Measurements from ENCODE around the gene DEFB108B.
"Not testable (repeated sequence)": the region's sequence is repeated elsewhere in the genome, so short reads cannot be mapped to it uniquely, and the experiment has no call there.

DEFB108B gene

DNA sequence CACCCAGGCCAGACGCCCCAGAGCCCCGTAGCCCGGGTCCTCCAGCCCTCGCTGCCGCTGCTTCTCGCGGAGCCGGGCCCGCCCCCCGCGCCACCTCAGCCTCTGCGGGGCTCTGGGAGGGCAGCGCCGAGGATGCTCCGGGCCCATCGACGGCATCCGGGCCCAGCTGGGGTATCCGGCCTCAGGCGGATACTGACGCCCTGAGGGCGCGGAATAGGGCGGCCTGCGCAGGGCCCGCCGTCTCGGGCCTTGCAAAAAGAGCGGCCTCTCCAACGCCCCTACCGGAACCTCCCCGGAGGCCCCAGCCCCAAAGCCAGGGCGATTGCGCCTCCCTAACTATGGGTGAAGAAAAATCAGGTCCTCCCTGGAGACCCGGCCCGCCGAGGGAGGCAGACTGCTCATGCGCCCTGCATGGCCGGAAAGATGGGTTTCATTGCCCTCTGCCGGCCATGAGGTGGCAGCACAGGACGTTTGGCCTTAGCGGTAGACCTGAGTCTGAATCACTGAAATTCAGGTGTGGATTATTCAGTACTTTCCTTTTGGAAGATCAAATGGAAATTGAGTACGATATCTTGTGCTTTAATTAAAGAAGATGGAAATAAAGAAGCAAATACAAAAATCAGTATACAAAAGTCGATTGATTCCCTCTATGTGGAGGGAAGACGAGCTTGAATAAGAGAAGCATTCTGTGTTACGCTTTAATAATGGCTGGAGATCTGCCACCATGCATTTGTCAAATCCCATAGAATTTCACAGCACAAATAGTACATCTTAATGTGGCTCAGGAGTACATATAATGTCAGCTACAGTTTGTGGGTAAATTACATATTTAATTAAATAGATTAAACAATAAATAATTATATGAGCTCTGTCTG is 19.3 kb upstream of the DEFB108B start:
- in situ Hi-C loops (cut with HindIII; ENCODE audit: low sequenced_read_pairs): not testable (repeated sequence)

- in situ Hi-C loops (cut with HindIII; ENCODE audit: low sequenced_read_pairs): not testable (repeated sequence)
These were observed 11.5 kb upstream of the DEFB108B start for GRCh38 chr11:71821539-71821938.

DNA sequence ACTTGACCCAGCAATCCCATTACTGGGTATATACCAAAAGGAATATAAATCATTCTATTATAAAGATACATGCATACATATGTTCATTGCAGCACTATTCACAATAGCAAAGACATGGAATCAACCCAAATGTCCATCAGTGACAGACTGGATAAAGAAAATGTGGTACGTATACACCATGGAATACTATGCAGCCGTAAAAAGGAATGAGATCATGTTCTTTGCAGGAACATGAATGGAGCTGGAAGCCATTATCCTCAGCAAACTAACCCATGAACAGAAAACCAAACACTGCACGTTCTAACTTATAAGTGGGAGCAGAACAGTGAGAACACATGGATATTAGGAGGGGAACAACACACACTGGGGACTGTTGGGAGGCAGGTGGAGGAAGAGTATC is 3.8 kb upstream of the DEFB108B start:
- in situ Hi-C loops (cut with HindIII; ENCODE audit: low sequenced_read_pairs): not testable (repeated sequence)

DNA sequence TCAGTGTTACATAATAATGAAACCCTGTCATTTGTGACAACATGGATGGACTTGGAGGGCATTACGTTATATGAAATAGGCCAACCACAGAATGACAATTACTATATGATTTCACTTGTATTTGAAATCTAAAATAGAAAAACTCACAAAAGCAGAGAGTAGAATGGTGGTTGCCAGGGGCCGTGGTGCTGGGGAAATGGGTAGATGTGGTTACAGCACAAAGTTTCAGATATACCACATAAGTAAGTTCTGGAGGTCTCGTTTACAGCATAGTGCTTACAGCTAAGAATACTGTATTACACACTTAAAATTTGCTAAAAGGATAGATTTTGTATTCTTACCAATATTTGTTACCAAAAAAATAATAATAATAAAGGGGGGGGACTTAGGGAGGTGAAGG is 3.3 kb upstream of the DEFB108B start:
- in situ Hi-C loops (cut with HindIII; ENCODE audit: low sequenced_read_pairs): not testable (repeated sequence)

DNA sequence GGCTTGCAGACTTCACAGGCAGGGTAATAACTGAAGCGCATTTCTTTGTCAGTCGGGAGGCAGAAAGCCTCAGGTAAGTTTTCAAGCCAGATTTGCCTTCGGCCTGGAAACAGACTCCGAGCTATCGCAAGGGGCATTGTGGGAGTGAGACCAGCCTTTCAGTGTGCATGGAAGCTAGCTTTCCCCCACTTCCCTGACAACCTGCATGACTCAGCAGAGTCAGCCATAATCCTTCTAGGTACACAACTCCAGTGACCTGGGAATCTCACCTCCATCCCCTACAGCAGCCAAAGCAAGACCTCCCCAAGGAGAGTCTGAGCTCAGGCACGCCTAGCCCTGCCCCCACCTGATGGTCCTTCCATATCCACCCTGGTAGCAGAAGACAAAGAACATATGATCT is 9.7 kb downstream of the DEFB108B start:
- in situ Hi-C loops (cut with HindIII; ENCODE audit: low sequenced_read_pairs): not testable (repeated sequence)

GRCh38 chr11:71843355-71843754 is 10.4 kb downstream of the DEFB108B start:
- in situ Hi-C loops (cut with HindIII; ENCODE audit: low sequenced_read_pairs): not testable (repeated sequence)

GRCh38 chr11:71843858-71844257 is 10.9 kb downstream of the DEFB108B start:
- in situ Hi-C loops (cut with HindIII; ENCODE audit: low sequenced_read_pairs): no loop called here

GRCh38 chr11:71853895-71854294 is 20.9 kb downstream of the DEFB108B start:
- in situ Hi-C loops (cut with HindIII; ENCODE audit: low sequenced_read_pairs): not testable (repeated sequence)

- in situ Hi-C loops (cut with HindIII; ENCODE audit: low sequenced_read_pairs): not testable (repeated sequence)
These were observed 22.9 kb downstream of the DEFB108B start for GRCh38 chr11:71855880-71856279.

DNA sequence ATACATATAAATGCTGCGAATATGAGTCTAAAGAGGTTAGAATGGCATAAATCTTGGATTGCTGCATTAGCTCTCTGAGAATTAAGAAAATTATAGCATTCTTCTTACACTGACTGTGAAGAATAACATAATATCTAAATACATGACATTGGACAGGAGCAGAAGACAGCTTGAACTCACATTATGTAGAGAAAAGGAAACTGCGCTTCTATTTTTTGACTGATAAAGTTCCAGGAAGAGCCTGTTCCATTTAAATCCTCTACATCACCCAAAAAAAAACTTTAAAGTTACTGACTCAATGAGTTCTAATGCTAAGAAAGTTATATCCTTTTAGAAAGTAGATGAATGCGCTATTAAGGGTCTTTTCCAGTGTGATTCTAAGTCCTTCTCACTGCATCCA is 27.8 kb downstream of the DEFB108B start:
- in situ Hi-C loops (cut with HindIII; ENCODE audit: low sequenced_read_pairs): not testable (repeated sequence)

GRCh38 chr11:71863978-71864627 is 31.1 kb downstream of the DEFB108B start:
- in situ Hi-C loops (cut with HindIII; ENCODE audit: low sequenced_read_pairs): not testable (repeated sequence)

GRCh38 chr11:71867209-71867608 is 34.2 kb downstream of the DEFB108B start:
- in situ Hi-C loops (cut with HindIII; ENCODE audit: low sequenced_read_pairs): not testable (repeated sequence)

- in situ Hi-C loops (cut with HindIII; ENCODE audit: low sequenced_read_pairs): not testable (repeated sequence)
These were observed 36.9 kb downstream of the DEFB108B start for GRCh38 chr11:71869931-71870330.

GRCh38 chr11:71870661-71871060 is 37.7 kb downstream of the DEFB108B start:
- in situ Hi-C loops (cut with HindIII; ENCODE audit: low sequenced_read_pairs): not testable (repeated sequence)

DNA sequence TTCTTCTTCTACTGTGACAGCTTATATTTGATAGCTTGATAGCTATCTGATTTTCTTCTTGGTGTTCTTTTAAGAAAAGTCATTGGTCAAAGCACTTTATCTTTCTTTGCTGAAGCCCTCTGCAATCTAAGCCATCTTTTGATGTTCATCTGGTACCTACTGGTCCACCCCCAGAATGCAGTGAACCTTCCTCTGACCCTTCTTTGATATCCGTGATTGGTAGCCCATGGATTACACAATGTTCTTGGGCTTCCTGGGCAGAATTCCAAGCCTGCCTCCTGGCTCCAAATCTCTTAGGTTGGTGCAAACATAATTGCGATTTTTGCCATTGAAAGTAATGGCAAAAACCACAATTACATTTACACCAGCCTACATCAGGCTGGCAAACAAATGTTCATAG is 43.3 kb downstream of the DEFB108B start:
- in situ Hi-C loops (cut with HindIII; ENCODE audit: low sequenced_read_pairs): not testable (repeated sequence)

DNA sequence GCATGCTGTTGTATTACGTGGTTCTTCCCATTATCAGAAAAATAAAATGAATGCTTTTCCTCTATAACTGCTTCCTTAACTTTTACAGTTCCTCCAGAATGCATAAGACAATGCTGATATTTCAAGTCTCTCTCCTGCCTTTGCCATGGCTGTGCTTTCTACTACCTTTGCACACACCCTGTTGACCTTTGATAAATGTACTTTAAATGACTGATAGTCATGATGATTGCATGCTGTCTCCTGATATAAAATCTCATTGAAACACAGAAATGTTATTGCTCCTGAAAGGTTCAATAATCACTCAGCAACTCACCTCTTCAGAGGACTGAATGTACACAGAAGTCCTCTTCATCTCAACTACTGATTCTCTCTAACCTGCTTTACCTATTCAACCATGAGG is 45.1 kb downstream of the DEFB108B start, which contains the start of gene DEFB131B:
TSS of gene DEFB131B (plus strand) at position 395 of the 400 bp plus-strand sequence. CDS start at position 395, 0 bp downstream.
- in situ Hi-C loops (cut with HindIII; ENCODE audit: low sequenced_read_pairs): not testable (repeated sequence)

DNA sequence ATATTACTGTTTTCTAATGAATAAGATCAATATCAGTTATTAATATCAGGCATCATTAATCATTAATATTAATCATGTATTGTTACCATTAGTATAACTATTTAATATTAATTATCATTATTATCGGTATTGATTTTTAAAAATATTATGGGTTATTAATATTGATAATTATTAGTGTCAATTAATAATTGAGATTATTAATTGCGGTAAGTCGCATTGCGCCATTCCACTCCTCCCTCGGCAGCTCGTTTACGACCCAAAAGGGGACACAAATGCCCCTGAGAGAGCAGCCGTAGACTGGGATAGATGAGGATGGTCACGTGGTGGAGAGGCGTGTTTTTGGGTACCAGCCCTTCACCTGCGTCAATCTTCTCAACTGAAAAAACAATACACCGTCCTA is 52.8 kb downstream of the DEFB108B start:
- in situ Hi-C loops (cut with HindIII; ENCODE audit: low sequenced_read_pairs): loop anchor here (5.0 kb wide), 1 partner anchor 299 kb away; no protein-coding TSS in a partner anchor

Data from endothelial cell of hepatic sinusoid (primary cell).